Lower leg skin (tissue), 4 donors: ENCODE measurements around the gene NOA1. TPM values are rescaled to one million over a fixed set of nuclear protein-coding genes. Genes with fewer than 3 reads are reported as not detected.

Experiments used
- DNase-seq, 2 donors: peaks; one replicate each; pipeline ENCODE4 v3.0.0-alpha.2; 2019; ENCODE audit warnings: low spot score in 2 of 2
- H3K4me3 ChIP-seq: fragments of 200-600 bp; sonication (generic); 2 replicates; pipeline ENCODE4 v1.5.1; 2017; ENCODE audit warnings: mild to moderate bottlenecking, low read depth; ENCODE audit not compliant: poor library complexity, severe bottlenecking
- POLR2A ChIP-seq, 2 donors: fragments of 450-650 bp; IDR thresholded peaks; one replicate each; pipeline ENCODE4 v1.6.1; 2016 to 2017; ENCODE audit warnings: antibody characterized with exemption in 2 of 2, mild to moderate bottlenecking in 1 of 2, moderate library complexity in 1 of 2
- WGBS, 2 donors: methylation state at CpG; one replicate each; pipeline ENCODE4 v1.1.5; 2018; 5-methylcytosine and 5-hydroxymethylcytosine counted together
- intact Hi-C: fragments of 100-400 bp; cut with DNase I; formaldehyde crosslinking; loops from one replicate; pipeline ENCODE4 v1.15.0; 2023; ENCODE audit warnings: low total_unique reads
- total RNA-seq, 4 donors: library from RNA; depleted of rRNA; stranded (reverse); fragments of >200 nt; gene quantifications; one replicate each; pipeline ENCODE4 v1.1.0, GENCODE V29; 2016
- TF ChIP-seq, protein P1 (sequence below), 3 donors: fragments of 450-650 bp; IDR thresholded peaks; one replicate each; pipeline ENCODE4 v1.5.1; 2016; ENCODE audit warnings: antibody characterized with exemption in 3 of 3, mild to moderate bottlenecking in 3 of 3, moderate library complexity in 2 of 3

NOA1 gene
- total RNA-seq, result 10 to 100 TPM; 37.8 to 46.4 (median 42.9) TPM

DNA sequence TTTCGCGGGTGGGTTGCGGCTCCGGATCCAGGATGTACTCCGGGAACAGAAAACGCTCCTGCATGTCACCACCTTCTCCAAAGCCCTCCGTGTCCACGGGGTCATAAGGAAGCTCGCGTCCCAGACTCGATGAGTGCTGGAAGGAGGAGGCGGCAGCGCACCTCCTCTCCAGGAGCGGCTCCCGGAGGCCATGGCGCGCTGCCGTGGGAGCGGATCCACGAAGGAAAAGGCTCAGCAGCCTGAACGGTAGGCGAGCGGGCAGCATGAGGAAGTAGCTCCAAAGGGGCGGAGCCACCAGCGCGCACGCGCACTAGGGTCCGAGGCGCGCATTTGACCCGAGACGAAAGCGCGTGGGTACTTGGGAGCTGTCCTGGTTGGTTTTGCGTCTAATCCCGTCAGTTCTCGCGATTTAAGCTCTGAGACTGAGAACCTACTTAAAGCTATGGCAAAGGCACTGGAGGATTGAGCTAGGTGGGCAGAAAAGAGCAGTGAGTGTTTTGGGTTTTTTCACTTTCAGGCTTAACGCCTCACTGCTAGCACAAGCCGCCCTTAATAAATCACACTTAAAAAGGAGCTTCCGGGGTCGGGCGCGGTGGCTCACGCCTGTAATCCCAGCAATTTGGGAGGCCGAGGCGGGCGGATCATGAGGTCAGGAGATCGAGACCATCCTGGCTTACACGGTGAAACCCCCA, at the start of gene NOA1:
Gene NOA1, minus strand, starts transcription at position 286 of the 692 bp plus-strand sequence. Its CDS starts 21 bp downstream, at position 265.
- TF ChIP-seq, protein P1, sequence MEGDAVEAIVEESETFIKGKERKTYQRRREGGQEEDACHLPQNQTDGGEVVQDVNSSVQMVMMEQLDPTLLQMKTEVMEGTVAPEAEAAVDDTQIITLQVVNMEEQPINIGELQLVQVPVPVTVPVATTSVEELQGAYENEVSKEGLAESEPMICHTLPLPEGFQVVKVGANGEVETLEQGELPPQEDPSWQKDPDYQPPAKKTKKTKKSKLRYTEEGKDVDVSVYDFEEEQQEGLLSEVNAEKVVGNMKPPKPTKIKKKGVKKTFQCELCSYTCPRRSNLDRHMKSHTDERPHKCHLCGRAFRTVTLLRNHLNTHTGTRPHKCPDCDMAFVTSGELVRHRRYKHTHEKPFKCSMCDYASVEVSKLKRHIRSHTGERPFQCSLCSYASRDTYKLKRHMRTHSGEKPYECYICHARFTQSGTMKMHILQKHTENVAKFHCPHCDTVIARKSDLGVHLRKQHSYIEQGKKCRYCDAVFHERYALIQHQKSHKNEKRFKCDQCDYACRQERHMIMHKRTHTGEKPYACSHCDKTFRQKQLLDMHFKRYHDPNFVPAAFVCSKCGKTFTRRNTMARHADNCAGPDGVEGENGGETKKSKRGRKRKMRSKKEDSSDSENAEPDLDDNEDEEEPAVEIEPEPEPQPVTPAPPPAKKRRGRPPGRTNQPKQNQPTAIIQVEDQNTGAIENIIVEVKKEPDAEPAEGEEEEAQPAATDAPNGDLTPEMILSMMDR (IDR thresholded peaks at IDR 0.05), result no peak
- TF ChIP-seq POLR2A (IDR thresholded peaks at IDR 0.05), result no peak
- WGBS, 2 donors, result 0 to 1% methylated on average over 44 to 50 of the region's 51 CpGs
- intact Hi-C loops, result no loop called here
- peak; percentile 99 to 100 for DNase-seq
- peak within 1 kb of the TSS; percentile 95 for H3K4me3 ChIP-seq

DNA sequence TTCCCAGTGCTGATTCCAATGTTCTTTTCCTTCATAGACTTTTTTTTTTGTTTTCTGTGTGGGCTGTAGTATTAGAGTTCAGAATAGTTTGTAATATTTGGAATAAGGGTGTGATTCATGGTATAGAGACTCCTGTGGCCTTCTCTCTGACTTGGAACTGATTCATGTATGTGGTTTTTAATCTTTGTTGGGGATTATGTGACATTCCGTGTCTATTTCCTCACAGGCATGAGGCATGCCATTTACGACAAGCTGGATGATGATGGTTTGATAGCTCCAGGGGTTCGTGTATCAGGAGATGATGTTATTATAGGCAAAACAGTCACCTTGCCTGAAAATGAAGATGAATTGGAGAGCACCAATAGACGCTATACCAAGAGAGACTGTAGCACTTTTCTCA, 45.7 kb upstream of the NOA1 start:
- WGBS, 2 donors, result 83 to 84% methylated on average over 4 of the region's 4 CpGs
- DNase-seq, result no peak
- intact Hi-C loops, result no loop called here
- H3K4me3 ChIP-seq, result no peak overlapping the region
- no peak for TF ChIP-seq POLR2A (IDR thresholded peaks at IDR 0.05)
- TF ChIP-seq, protein P1 (IDR thresholded peaks at IDR 0.05), result no peak

DNA sequence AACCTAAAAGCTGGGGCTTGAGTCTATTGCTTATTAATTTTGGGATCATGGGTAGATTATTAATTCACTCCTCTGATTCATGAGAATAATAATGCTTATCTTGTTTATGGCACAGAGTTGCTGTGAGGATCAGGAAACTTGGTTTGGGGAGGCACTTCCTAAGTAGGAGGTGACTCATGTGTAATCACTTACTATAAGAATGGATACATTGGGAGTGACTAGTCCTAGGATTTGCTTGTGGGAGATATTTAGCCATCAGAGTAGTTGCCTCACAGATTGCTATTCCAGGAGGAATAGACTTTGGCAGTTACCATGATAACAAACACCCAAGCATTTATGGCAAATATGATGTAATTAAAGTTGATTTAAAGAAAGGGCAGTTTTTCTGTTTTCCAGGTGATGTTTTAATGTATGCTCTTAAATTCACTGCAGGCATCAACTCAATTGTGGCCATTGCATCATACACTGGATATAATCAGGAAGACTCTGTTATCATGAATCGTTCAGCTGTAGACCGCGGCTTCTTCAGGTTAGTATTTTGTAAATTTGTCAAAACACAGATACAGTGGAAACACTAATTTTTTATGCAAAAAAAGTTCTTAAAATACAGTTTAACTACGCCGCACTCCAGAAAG, 43.2 kb upstream of the NOA1 start:
- intact Hi-C loops, result no loop called here

DNA sequence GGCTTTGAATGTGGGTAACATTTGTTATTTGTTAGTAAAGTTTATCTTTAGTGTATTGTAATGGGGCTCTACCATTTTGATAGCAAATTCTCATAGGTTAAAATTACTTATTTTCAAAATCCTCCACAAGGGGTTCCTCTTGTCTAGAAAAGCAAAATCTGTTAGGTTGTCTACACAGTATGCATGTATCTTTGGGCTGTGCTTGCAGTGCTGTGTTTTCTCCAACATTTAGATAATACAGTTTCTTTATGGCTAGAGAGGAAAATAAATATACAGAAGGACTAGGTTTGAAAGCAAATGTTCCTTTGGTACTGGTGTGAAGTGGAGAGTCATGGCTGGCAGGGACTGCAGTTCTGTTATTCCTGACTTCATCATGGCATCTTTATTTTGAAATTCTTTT, 41.6 kb upstream of the NOA1 start:
- no peak for DNase-seq
- TF ChIP-seq, protein P1 (IDR thresholded peaks at IDR 0.05), result no peak
- no peak for TF ChIP-seq POLR2A (IDR thresholded peaks at IDR 0.05)
- H3K4me3 ChIP-seq, result no peak overlapping the region
- intact Hi-C loops, result no loop called here

More for the DNA sequence above, 43.2 kb upstream of the NOA1 start:
- TF ChIP-seq, protein P1 (IDR thresholded peaks at IDR 0.05), result no peak
- TF ChIP-seq POLR2A (IDR thresholded peaks at IDR 0.05), result no peak
- WGBS, 2 donors, result 92% methylated on average over 5 of the region's 5 CpGs
- no peak for DNase-seq
- no peak overlapping the region for H3K4me3 ChIP-seq

DNA sequence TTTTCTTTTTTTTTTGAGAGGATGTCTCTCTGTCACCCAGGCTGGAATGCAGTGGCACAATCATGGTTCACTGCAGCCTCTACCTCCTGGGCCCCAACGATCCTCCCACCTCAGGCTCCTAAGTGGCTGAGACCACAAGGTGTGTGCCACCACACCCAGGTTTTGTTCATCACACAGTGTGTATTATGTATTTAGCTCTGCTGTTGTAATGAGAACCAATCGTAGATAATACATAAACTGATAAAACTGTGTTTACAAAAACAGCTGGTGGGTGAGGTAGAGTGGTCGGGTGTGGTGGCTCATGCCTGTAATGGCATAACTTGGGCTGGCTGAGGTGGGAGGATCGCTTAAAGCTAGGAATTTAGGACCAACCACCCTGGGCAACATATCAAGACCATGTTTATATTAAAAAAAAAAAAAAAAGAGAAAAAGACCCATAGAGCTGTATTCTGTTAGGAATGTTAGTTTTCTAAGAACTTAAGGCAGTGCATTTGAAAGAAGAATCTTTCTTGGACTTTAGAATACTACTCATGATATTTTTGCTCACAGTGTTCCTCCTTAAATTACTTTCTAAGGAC, 36.2 kb upstream of the NOA1 start:
- no peak for DNase-seq
- intact Hi-C loops, result no loop called here
- no peak for TF ChIP-seq POLR2A (IDR thresholded peaks at IDR 0.05)
- TF ChIP-seq, protein P1 (IDR thresholded peaks at IDR 0.05), result no peak
- no peak overlapping the region for H3K4me3 ChIP-seq
- WGBS, 2 donors, result 78 to 81% methylated on average over 4 of the region's 4 CpGs
